ENCODE measurements around the gene KCNE4. TPM values are rescaled to one million over a fixed set of nuclear protein-coding genes. Genes with fewer than 3 reads are reported as not detected.

KCNE4 gene
- total RNA-seq, 1 experiment from 2014 or later: not detected

GRCh38 chr2:223048519-223048918 lies 3.5 kb upstream of the KCNE4 start:
- no peaks in the 10 kb centered on the region for H3K27me3 Mint-ChIP-seq (ENCODE audit: insufficient read depth, unreplicated experiment)
- DNase-seq (ENCODE audit: unreplicated experiment): no peak
- no peak overlapping the region for H3K27ac Mint-ChIP-seq (ENCODE audit: low read depth, unreplicated experiment)
- POLR2A ChIA-PET: no interaction called here
- no peak for TF ChIP-seq CTCF (IDR thresholded peaks at IDR 0.05; ENCODE audit: unreplicated experiment)
- CTCF ChIA-PET: no interaction called here
- H3K4me3 Mint-ChIP-seq (ENCODE audit: unreplicated experiment): no peak overlapping the region
- H3K4me1 Mint-ChIP-seq (ENCODE audit: insufficient read depth, unreplicated experiment): peaks cover 7% of the 10 kb centered on the region
- intact Hi-C loops (cut with micrococcal nuclease): no loop called here
- no TSS peak for BruUV-seq (replicated peaks)
- no peaks in the 10 kb centered on the region for H3K36me3 Mint-ChIP-seq (ENCODE audit: insufficient read depth, unreplicated experiment)
- H3K9me3 Mint-ChIP-seq (ENCODE audit: unreplicated experiment): no peaks in the 10 kb centered on the region

GRCh38 chr2:223049356-223049755 lies 2.6 kb upstream of the KCNE4 start:
- ChIA-PET CTCF (interaction anchor here (0.6 kb wide), 1 partner anchor 10 kb away, joined by 4 read pairs; no protein-coding TSS in a partner anchor), POLR2A (no interaction called here)
- BruUV-seq (replicated peaks): no TSS peak
- Mint-ChIP-seq H3K36me3 (ENCODE audit: insufficient read depth, unreplicated experiment) (no peaks in the 10 kb centered on the region), H3K9me3 (ENCODE audit: unreplicated experiment) (no peaks in the 10 kb centered on the region), H3K27me3 (ENCODE audit: insufficient read depth, unreplicated experiment) (no peaks in the 10 kb centered on the region), H3K27ac (ENCODE audit: low read depth, unreplicated experiment) (no peak overlapping the region), H3K4me1 (ENCODE audit: insufficient read depth, unreplicated experiment) (peaks cover 7% of the 10 kb centered on the region), H3K4me3 (ENCODE audit: unreplicated experiment) (no peak overlapping the region)
- TF ChIP-seq CTCF (IDR thresholded peaks at IDR 0.05; ENCODE audit: unreplicated experiment): no peak
- intact Hi-C loops (cut with micrococcal nuclease): no loop called here
- no peak for DNase-seq (ENCODE audit: unreplicated experiment)

DNA sequence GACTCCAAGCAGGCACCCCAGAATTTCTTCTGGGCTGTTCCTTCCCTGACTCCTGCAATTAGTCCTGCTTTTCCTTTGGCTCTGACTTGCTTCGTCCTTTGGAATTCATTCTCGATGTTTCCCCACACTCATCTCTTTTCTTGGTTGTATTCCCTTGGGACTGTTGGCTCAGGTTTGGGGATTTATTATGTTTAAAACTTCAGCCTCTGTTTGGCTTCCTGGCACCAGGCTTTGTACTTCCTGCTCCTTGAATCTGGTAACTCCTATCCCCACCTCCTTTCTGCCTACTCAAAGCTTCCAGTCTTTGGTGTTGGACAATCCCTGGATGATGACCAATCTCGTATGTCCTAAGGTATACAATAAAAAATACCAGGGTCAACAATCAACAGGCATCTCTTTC lies 1.8 kb upstream of the KCNE4 start:
- POLR2A ChIA-PET: no interaction called here
- H3K9me3 Mint-ChIP-seq (ENCODE audit: unreplicated experiment): no peaks in the 10 kb centered on the region
- intact Hi-C loops (cut with micrococcal nuclease): no loop called here
- TF ChIP-seq CTCF (IDR thresholded peaks at IDR 0.05; ENCODE audit: unreplicated experiment): no peak
- no peak for DNase-seq (ENCODE audit: unreplicated experiment)
- no peak overlapping the region for H3K4me3 Mint-ChIP-seq (ENCODE audit: unreplicated experiment)
- no peaks in the 10 kb centered on the region for H3K27me3 Mint-ChIP-seq (ENCODE audit: insufficient read depth, unreplicated experiment)
- CTCF ChIA-PET: no interaction called here
- peaks cover 7% of the 10 kb centered on the region for H3K4me1 Mint-ChIP-seq (ENCODE audit: insufficient read depth, unreplicated experiment)
- no peak overlapping the region for H3K27ac Mint-ChIP-seq (ENCODE audit: low read depth, unreplicated experiment)
- H3K36me3 Mint-ChIP-seq (ENCODE audit: insufficient read depth, unreplicated experiment): no peaks in the 10 kb centered on the region
- no TSS peak for BruUV-seq (replicated peaks)

- ChIA-PET CTCF (no interaction called here), POLR2A (interaction anchor here (0.6 to 0.7 kb wide), 3 partner anchors 106 to 274 kb away, joined by 3 to 4 read pairs (median 3); no protein-coding TSS in a partner anchor)
- TF ChIP-seq CTCF (IDR thresholded peaks at IDR 0.05; ENCODE audit: unreplicated experiment): no peak
- BruUV-seq (replicated peaks): no TSS peak
- no peaks in the 10 kb centered on the region for H3K27me3 Mint-ChIP-seq (ENCODE audit: insufficient read depth, unreplicated experiment)
- no peak for DNase-seq (ENCODE audit: unreplicated experiment)
- H3K4me3 Mint-ChIP-seq (ENCODE audit: unreplicated experiment): no peak overlapping the region
- no peak overlapping the region for H3K27ac Mint-ChIP-seq (ENCODE audit: low read depth, unreplicated experiment)
- peaks cover 7% of the 10 kb centered on the region for H3K4me1 Mint-ChIP-seq (ENCODE audit: insufficient read depth, unreplicated experiment)
- intact Hi-C loops (cut with micrococcal nuclease): no loop called here
- H3K9me3 Mint-ChIP-seq (ENCODE audit: unreplicated experiment): no peaks in the 10 kb centered on the region
- H3K36me3 Mint-ChIP-seq (ENCODE audit: insufficient read depth, unreplicated experiment): no peaks in the 10 kb centered on the region
Measured at GRCh38 chr2:223050900-223051504, 988 bp upstream of the KCNE4 start.
